DND-41 (cell line): ENCODE data around the gene FDXR.

Experiments
- ATAC-seq: fragments of 200-7000 bp; cut with Tn5 transposase; 3 replicates; pipeline ENCODE4 v1.9.1; 2021; ENCODE audit warnings: low read depth; ENCODE audit not compliant: insufficient read depth
- DNase-seq: peaks from one replicate; pipeline ENCODE4 v3.0.0-alpha.2; 2020
- H2AFZ ChIP-seq: 2 replicates; pipeline ENCODE4 v1.6.0; 2012; ENCODE audit warnings: low read depth, low read length
- H3K27ac ChIP-seq: 2 replicates; pipeline ENCODE4 v1.5.1; 2012; ENCODE audit warnings: low read length, inconsistent platforms
- H3K27me3 ChIP-seq: fragments of 200-600 bp; sonication (generic); 2 replicates; pipeline ENCODE4 v1.6.0; 2012; ENCODE audit warnings: low read length, mild to moderate bottlenecking, inconsistent platforms; ENCODE audit not compliant: insufficient read depth, poor library complexity
- H3K36me3 ChIP-seq: 2 replicates; pipeline ENCODE4 v1.5.1; 2012; ENCODE audit warnings: low read length, inconsistent platforms; ENCODE audit not compliant: insufficient read depth
- H3K4me1 ChIP-seq: 2 replicates; pipeline ENCODE4 v1.5.1; 2012; ENCODE audit warnings: mild to moderate bottlenecking, low read length; ENCODE audit not compliant: insufficient read depth
- H3K4me2 ChIP-seq: 2 replicates; pipeline ENCODE4 v1.6.0; 2012; ENCODE audit warnings: mild to moderate bottlenecking, moderate library complexity, low read length, inconsistent platforms; ENCODE audit not compliant: insufficient read depth
- H3K4me3 ChIP-seq, 2 experiments: fragments of 200-600 bp in 1 of 2; shearing (Covaris generic) in 1 of 2; 2 replicates each; pipeline ENCODE4 v1.5.1; 2012 to 2016; ENCODE audit warnings: inconsistent platforms in 2 of 2, low read length in 2 of 2, mild to moderate bottlenecking in 2 of 2, low read depth in 1 of 2, moderate library complexity in 1 of 2
- H3K79me2 ChIP-seq: 2 replicates; pipeline ENCODE4 v1.6.0; 2012; ENCODE audit warnings: low read length, inconsistent platforms; ENCODE audit not compliant: insufficient read depth
- H3K9ac ChIP-seq: 2 replicates; pipeline ENCODE4 v1.6.0; 2012; ENCODE audit warnings: low read depth, mild to moderate bottlenecking, inconsistent platforms, low read length, moderate library complexity
- H3K9me3 ChIP-seq: 2 replicates; pipeline ENCODE4 v1.5.1; 2012; ENCODE audit warnings: low read length, moderate library complexity, mild to moderate bottlenecking, inconsistent platforms; ENCODE audit not compliant: insufficient read depth, severe bottlenecking
- H4K20me1 ChIP-seq: 2 replicates; pipeline ENCODE4 v1.6.0; 2012; ENCODE audit warnings: low read length; ENCODE audit not compliant: insufficient read depth
- EZH2 ChIP-seq: IDR thresholded peaks from 3 replicates; pipeline ENCODE4 v1.6.1; 2012; ENCODE audit warnings: borderline replicate concordance, low read depth, mild to moderate bottlenecking, moderate library complexity, low read length, inconsistent platforms; ENCODE audit not compliant: severe bottlenecking
- TF ChIP-seq, protein P1 (sequence below): IDR thresholded peaks from 2 replicates; pipeline ENCODE4 v1.5.1; 2012; ENCODE audit warnings: borderline replicate concordance, low read length, moderate library complexity, mild to moderate bottlenecking; ENCODE audit not compliant: poor library complexity, severe bottlenecking; ENCODE audit errors: extremely low read depth

Gene FDXR

DNA sequence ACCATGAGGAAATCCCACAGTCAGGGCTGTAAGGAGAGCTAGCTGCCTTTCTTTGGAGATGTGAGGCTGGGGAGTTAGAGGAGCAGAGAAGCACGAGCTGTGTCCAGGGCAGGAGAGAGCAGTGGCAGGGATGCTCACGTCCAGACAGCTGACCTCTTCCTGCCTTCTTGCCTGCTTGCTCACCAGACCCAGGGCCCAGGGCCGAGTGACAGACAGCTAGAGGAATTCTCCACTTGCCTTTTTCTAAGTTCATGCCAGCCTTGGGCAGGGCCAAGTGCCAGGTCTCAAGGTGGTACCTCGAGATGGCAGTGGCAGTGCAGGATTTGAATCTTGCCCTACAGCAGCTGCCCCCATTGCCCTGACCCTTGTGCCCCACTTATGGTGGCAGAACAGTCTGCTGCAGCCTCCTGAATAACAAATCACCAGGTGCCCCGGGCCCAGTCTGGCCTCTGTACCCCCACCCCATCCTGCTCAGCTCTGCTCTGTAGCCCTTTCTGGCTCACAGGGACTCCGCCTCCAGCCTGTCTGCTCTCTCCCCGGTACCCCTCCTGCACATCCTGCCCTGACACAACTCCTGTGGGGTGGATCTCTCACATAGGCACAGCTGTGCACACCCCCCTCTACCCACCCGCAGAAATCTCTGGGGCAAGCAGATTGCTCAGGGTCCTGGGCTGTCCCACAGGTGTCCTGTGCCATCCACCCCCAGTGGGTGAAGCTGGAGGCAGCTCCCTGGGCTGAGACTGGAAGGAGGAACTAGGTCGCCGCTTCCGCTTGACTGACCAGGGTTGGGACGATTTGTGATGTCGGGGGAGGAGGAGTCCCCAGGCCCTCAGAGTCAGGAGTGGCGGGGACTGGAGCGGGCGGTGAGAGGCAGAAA lies 39.1 kb downstream of the FDXR start:
- peak; percentile 70 for ATAC-seq
- Histone ChIP-seq H3K4me1 (no peaks in the 10 kb centered on the region), H3K4me2 (no peak overlapping the region)

DNA sequence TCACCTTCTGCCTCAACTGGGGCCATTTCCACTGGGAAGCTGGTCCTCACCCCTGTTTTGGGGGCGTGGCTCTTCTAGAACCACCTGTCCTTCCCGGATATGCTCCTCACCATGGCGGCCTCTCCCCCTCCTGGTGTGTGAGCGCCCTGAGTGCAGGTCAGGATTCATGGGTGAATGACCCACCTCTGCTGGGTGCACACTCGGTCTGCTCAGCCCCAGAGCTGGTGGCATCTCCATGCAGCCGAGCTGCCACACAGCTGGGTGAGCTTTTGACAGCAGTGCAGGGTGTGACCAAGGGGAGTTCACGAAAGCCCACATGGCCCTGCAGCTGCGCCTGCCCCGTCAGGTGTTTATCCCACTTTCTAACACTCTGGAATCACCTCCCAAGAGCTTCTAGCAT lies 40.4 kb downstream of the FDXR start:
- H3K9ac ChIP-seq, result no peak overlapping the region
- peaks cover 16% of the 10 kb centered on the region for H3K36me3 ChIP-seq
- H2AFZ ChIP-seq, result no peak overlapping the region
- no peaks in the 10 kb centered on the region for H3K79me2 ChIP-seq
- H3K27ac ChIP-seq, result no peak overlapping the region
- H3K4me2 ChIP-seq, result no peak overlapping the region
- peaks cover 10% of the 10 kb centered on the region for H4K20me1 ChIP-seq
- TF ChIP-seq EZH2, result no peak
- TF ChIP-seq, protein P1, sequence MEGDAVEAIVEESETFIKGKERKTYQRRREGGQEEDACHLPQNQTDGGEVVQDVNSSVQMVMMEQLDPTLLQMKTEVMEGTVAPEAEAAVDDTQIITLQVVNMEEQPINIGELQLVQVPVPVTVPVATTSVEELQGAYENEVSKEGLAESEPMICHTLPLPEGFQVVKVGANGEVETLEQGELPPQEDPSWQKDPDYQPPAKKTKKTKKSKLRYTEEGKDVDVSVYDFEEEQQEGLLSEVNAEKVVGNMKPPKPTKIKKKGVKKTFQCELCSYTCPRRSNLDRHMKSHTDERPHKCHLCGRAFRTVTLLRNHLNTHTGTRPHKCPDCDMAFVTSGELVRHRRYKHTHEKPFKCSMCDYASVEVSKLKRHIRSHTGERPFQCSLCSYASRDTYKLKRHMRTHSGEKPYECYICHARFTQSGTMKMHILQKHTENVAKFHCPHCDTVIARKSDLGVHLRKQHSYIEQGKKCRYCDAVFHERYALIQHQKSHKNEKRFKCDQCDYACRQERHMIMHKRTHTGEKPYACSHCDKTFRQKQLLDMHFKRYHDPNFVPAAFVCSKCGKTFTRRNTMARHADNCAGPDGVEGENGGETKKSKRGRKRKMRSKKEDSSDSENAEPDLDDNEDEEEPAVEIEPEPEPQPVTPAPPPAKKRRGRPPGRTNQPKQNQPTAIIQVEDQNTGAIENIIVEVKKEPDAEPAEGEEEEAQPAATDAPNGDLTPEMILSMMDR, result no peak
- no peaks in the 10 kb centered on the region for H3K27me3 ChIP-seq
- H3K9me3 ChIP-seq, result no peaks in the 10 kb centered on the region
- ATAC-seq, result no peak
- no peaks in the 10 kb centered on the region for H3K4me1 ChIP-seq
- DNase-seq, result no peak
- no peak overlapping the region for H3K4me3 ChIP-seq

More for the DNA sequence above, 39.1 kb downstream of the FDXR start:
- Histone ChIP-seq H4K20me1 (peaks cover 10% of the 10 kb centered on the region), H3K36me3 (peaks cover 16% of the 10 kb centered on the region), H3K27ac (no peak overlapping the region), H3K9ac (no peak overlapping the region), H3K27me3 (no peaks in the 10 kb centered on the region), H3K4me3 (no peak overlapping the region), H3K79me2 (no peaks in the 10 kb centered on the region), H2AFZ (no peak overlapping the region), H3K9me3 (no peaks in the 10 kb centered on the region)
- no peak for TF ChIP-seq EZH2
- TF ChIP-seq, protein P1, result no peak
- DNase-seq, result peak; percentile 23

DNA sequence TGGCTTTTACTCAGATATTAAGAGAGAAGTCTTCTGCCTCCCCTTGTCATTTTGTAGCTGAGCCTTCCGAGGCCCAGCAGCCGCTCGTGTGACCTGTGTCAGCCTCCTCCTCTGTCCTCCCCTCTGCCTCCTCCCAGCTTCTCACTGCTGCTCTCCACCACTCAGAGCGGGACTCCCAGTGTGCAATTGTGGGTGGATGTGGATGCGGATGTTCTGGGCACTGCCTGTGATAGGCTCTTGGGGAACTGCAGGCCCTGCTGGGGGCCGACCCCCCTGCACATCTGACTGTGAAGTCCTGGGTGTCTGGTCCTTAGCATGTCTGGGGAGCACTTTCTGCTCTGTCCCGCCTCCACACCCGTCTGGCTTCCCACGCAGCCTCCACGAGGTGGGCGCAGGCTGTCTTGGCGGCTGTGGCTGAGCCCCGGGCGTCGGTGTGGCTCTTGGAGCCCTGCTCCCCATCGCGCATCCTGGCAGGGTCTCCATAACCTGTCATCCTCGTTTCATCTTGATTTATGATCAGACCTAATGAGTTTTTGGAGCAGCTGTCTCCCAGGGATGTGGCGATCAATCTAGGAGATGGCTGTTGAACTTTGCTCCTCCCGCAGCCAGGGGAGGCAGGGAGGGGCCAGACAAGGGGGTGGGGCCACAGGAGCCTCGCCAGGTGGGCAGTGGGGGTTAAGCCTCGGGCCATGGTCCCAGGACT lies 41.2 kb downstream of the FDXR start:
- Histone ChIP-seq H3K4me1 (no peaks in the 10 kb centered on the region), H4K20me1 (peaks cover 10% of the 10 kb centered on the region), H3K27me3 (no peaks in the 10 kb centered on the region), H3K79me2 (no peaks in the 10 kb centered on the region), H3K9me3 (no peaks in the 10 kb centered on the region), H3K36me3 (peaks cover 8% of the 10 kb centered on the region), H3K9ac (no peak overlapping the region), H3K4me3 (no peak overlapping the region), H3K4me2 (no peak overlapping the region), H2AFZ (no peak overlapping the region), H3K27ac (no peak overlapping the region)
- DNase-seq (no peak), ATAC-seq (no peak)
- TF ChIP-seq EZH2, result no peak
- TF ChIP-seq, protein P1, result no peak
